IMR-90 (cell line): ENCODE results near the gene CENPX. TPM values are rescaled to one million over a fixed set of nuclear protein-coding genes. Genes with fewer than 3 reads are reported as not detected.

ENCODE experiments used
- ATAC-seq: fragments of 200-7000 bp; cut with Tn5 transposase; 2 replicates; pipeline ENCODE4 v1.9.1; 2020; ENCODE audit warnings: low read depth, mild to moderate bottlenecking, moderate library complexity
- BruUV-seq: library from RNA; stranded (reverse); fragments of 400-500 nt; replicated peaks from 2 replicates; lab custom pipeline; 2021; lab: Mats Ljungman, UMichigan
- CTCF ChIA-PET: fragments of 300-600 bp; formaldehyde crosslinking; extraction: SDS; loops from one replicate; lab custom pipeline; 2021; ENCODE audit warnings: antibody characterized with exemption; lab: Yijun Ruan, JAX
- POLR2A ChIA-PET: fragments of 300-600 bp; sonication (Branson Sonifier 250); formaldehyde crosslinking; loops from one replicate; lab custom pipeline; 2022; ENCODE audit warnings: antibody characterized with exemption; ENCODE audit not compliant: unreplicated experiment; lab: Charles Lee
- DNase-seq: peaks from one replicate; pipeline ENCODE4 v3.0.0; 2013
- H2AFZ ChIP-seq: replicated peaks from 2 replicates; pipeline ENCODE3; 2013; ENCODE audit warnings: low read length, mild to moderate bottlenecking; ENCODE audit not compliant: poor library complexity
- H2AK5ac ChIP-seq: 2 replicates; pipeline ENCODE4 v1.6.1; 2013; ENCODE audit warnings: low read depth, low read length, inconsistent platforms
- H2AK9ac ChIP-seq: replicated peaks from 2 replicates; pipeline ENCODE3; 2013; ENCODE audit warnings: mild to moderate bottlenecking, low read depth, low read length, moderate library complexity; ENCODE audit not compliant: poor library complexity
- H2BK120ac ChIP-seq: 2 replicates; pipeline ENCODE4 v1.6.1; 2013; ENCODE audit warnings: low read depth, low read length, inconsistent platforms
- H2BK15ac ChIP-seq: 3 replicates; pipeline ENCODE4 v1.6.1; 2013; ENCODE audit warnings: low read depth, low read length, inconsistent platforms
- H2BK20ac ChIP-seq: 2 replicates; pipeline ENCODE4 v1.6.1; 2013; ENCODE audit warnings: low read depth, mild to moderate bottlenecking, inconsistent platforms, low read length, moderate library complexity
- H2BK5ac ChIP-seq: 2 replicates; pipeline ENCODE4 v1.6.1; 2013; ENCODE audit warnings: mild to moderate bottlenecking, low read depth, low read length, inconsistent platforms; ENCODE audit not compliant: poor library complexity, severe bottlenecking
- H3K14ac ChIP-seq: replicated peaks from 2 replicates; pipeline ENCODE4 v1.6.1; 2013; ENCODE audit warnings: low read depth, low read length, inconsistent platforms
- H3K18ac ChIP-seq: 2 replicates; pipeline ENCODE4 v1.6.1; 2013; ENCODE audit warnings: low read depth, low read length, control low read depth
- H3K23ac ChIP-seq: 2 replicates; pipeline ENCODE4 v1.6.1; 2013; ENCODE audit warnings: low read depth, low read length, inconsistent platforms
- H3K27ac ChIP-seq: 2 replicates; pipeline ENCODE4 v1.5.1; 2013; ENCODE audit warnings: mild to moderate bottlenecking, control low read depth, low read length; ENCODE audit not compliant: insufficient read depth
- H3K27me3 ChIP-seq: 2 replicates; pipeline ENCODE4 v1.6.1; 2013; ENCODE audit warnings: low read length; ENCODE audit not compliant: control insufficient read depth, insufficient read depth
- H3K36me3 ChIP-seq: 2 replicates; pipeline ENCODE4 v1.6.1; 2013; ENCODE audit warnings: low read length, mixed read lengths; ENCODE audit not compliant: control insufficient read depth, insufficient read depth
- H3K4ac ChIP-seq: 2 replicates; pipeline ENCODE4 v1.6.1; 2013; ENCODE audit warnings: low read depth, low read length, inconsistent platforms
- H3K4me1 ChIP-seq: 2 replicates; pipeline ENCODE4 v1.6.1; 2013; ENCODE audit warnings: low read length, mixed read lengths; ENCODE audit not compliant: control insufficient read depth, insufficient read depth
- H3K4me2 ChIP-seq: 2 replicates; pipeline ENCODE4 v1.6.1; 2013; ENCODE audit warnings: low read depth, mild to moderate bottlenecking, control low read depth, low read length, moderate library complexity
- H3K4me3 ChIP-seq: 2 replicates; pipeline ENCODE4 v1.5.1; 2013; ENCODE audit warnings: low read depth, mild to moderate bottlenecking, control low read depth, low read length, moderate library complexity; ENCODE audit not compliant: insufficient read depth
- H3K56ac ChIP-seq: 2 replicates; pipeline ENCODE4 v1.6.1; 2013; ENCODE audit warnings: low read length, inconsistent platforms; ENCODE audit not compliant: insufficient read depth; ENCODE audit errors: extremely low read depth
- H3K79me1 ChIP-seq, 2 experiments: 2 replicates each; pipeline ENCODE4 v1.6.1; 2013; ENCODE audit warnings: low read length in 2 of 2, inconsistent platforms in 1 of 2, low read depth in 1 of 2
- H3K9ac ChIP-seq: 2 replicates; pipeline ENCODE4 v1.6.1; 2013; ENCODE audit warnings: low read depth, low read length, control low read depth
- H3K9me1 ChIP-seq: 2 replicates; pipeline ENCODE4 v1.6.1; 2013; ENCODE audit warnings: low read length, inconsistent platforms; ENCODE audit not compliant: insufficient read depth
- H3K9me3 ChIP-seq: 2 replicates; pipeline ENCODE4 v1.6.1; 2013; ENCODE audit warnings: low read length; ENCODE audit not compliant: control insufficient read depth, insufficient read depth
- H4K20me1 ChIP-seq: 2 replicates; pipeline ENCODE4 v1.6.1; 2013; ENCODE audit warnings: low read length, inconsistent platforms; ENCODE audit not compliant: insufficient read depth
- H4K5ac ChIP-seq: 2 replicates; pipeline ENCODE4 v1.6.1; 2013; ENCODE audit warnings: mild to moderate bottlenecking, low read depth, low read length, control low read depth
- H4K8ac ChIP-seq, 2 experiments: 2 replicates each; pipeline ENCODE4 v1.6.1; 2013; ENCODE audit warnings: low read depth in 2 of 2, low read length in 2 of 2, control low read depth in 1 of 2, inconsistent platforms in 1 of 2
- H4K91ac ChIP-seq: 2 replicates; pipeline ENCODE4 v1.6.1; 2013; ENCODE audit warnings: low read depth, low read length, inconsistent platforms; ENCODE audit not compliant: insufficient read depth
- BHLHE40 ChIP-seq: fragments of 150-350 bp; IDR thresholded peaks from 2 replicates; pipeline ENCODE4 v1.6.1; 2016; ENCODE audit warnings: mild to moderate bottlenecking, low read depth, low read length
- CEBPB ChIP-seq: IDR thresholded peaks from 2 replicates; pipeline ENCODE4 v1.6.1; 2012; ENCODE audit warnings: low read depth, low read length, improper control_type of control experiment
- CHD1 ChIP-seq: IDR thresholded peaks from 2 replicates; pipeline ENCODE4 v1.6.1; 2012; ENCODE audit warnings: low read depth, low read length, improper control_type of control experiment
- CTCF ChIP-seq: conservative IDR thresholded peaks from 2 replicates; pipeline ENCODE4 v1.5.1; 2012; ENCODE audit warnings: mild to moderate bottlenecking, low read depth, low read length, improper control_type of control experiment
- ELK1 ChIP-seq: fragments of 150-350 bp; IDR thresholded peaks from 2 replicates; pipeline ENCODE4 v1.6.1; 2016; ENCODE audit warnings: low read depth, mild to moderate bottlenecking, low read length, moderate library complexity, borderline replicate concordance
- FOS ChIP-seq: fragments of 150-350 bp; IDR thresholded peaks from 2 replicates; pipeline ENCODE4 v1.6.1; 2016; ENCODE audit warnings: low read depth, low read length
- MAFK ChIP-seq: IDR thresholded peaks from 2 replicates; pipeline ENCODE4 v1.6.1; 2012; ENCODE audit warnings: low read depth, low read length, improper control_type of control experiment
- MAZ ChIP-seq: IDR thresholded peaks from 2 replicates; pipeline ENCODE4 v1.6.1; 2012; ENCODE audit warnings: low read depth, mild to moderate bottlenecking, low read length, improper control_type of control experiment, moderate library complexity, borderline replicate concordance
- MXI1 ChIP-seq: IDR thresholded peaks from 2 replicates; pipeline ENCODE4 v1.6.1; 2012; ENCODE audit warnings: low read depth, mild to moderate bottlenecking, low read length, moderate library complexity, borderline replicate concordance
- NFE2L2 ChIP-seq: fragments of 150-350 bp; IDR thresholded peaks from 2 replicates; pipeline ENCODE4 v1.6.1; 2016; ENCODE audit warnings: low read depth, mild to moderate bottlenecking, low read length
- POLR2A ChIP-seq: IDR thresholded peaks from 2 replicates; pipeline ENCODE4 v1.6.1; 2012; ENCODE audit warnings: mild to moderate bottlenecking, low read depth, low read length
- RAD21 ChIP-seq: IDR thresholded peaks from 2 replicates; pipeline ENCODE4 v1.6.1; 2012; ENCODE audit warnings: low read length, improper control_type of control experiment
- RCOR1 ChIP-seq: IDR thresholded peaks from 2 replicates; pipeline ENCODE4 v1.6.1; 2012; ENCODE audit warnings: mild to moderate bottlenecking, low read length, improper control_type of control experiment; ENCODE audit not compliant: insufficient replicate concordance
- RFX5 ChIP-seq: IDR thresholded peaks from 2 replicates; pipeline ENCODE4 v1.8.0; 2012; ENCODE audit warnings: low read depth, mild to moderate bottlenecking, low read length, moderate library complexity
- SMC3 ChIP-seq: fragments of 150-350 bp; IDR thresholded peaks from 2 replicates; pipeline ENCODE4 v1.6.1; 2016; ENCODE audit warnings: low read depth, mild to moderate bottlenecking, antibody characterized with exemption, low read length, moderate library complexity
- WGBS, 2 experiments: methylation state at CpG; one replicate each; pipeline versions ENCODE4 v1.1.5 to v1.1.7; 2013; ENCODE audit warnings: missing lambda C conversion rate in 2 of 2; ENCODE audit not compliant: insufficient read length in 1 of 2; ENCODE audit errors: extremely low coverage in 2 of 2; 5-methylcytosine and 5-hydroxymethylcytosine counted together
- dilution Hi-C: fragments of 300-500 bp; cut with HindIII; formaldehyde crosslinking; loops from one replicate; pipeline ENCODE4 v1.14.3; 2018; ENCODE audit warnings: low sequenced_read_pairs; ENCODE audit not compliant: unreplicated experiment
- in situ Hi-C: fragments of 300-500 bp; cut with MboI; formaldehyde crosslinking; loops from 3 replicates; pipeline ENCODE4 v1.14.3; 2019; ENCODE audit warnings: low sequenced_read_pairs, inconsistent platforms, mixed read lengths
- intact Hi-C: fragments of 100-400 bp; cut with micrococcal nuclease; formaldehyde crosslinking; loops from 2 replicates; pipeline ENCODE4 v1.10.0; 2022
- polyA plus RNA-seq, 3 experiments: library from polyadenylated mRNA; depleted of rRNA; stranded (reverse); fragments of >200 nt; gene quantifications; 2 replicates each; pipeline ENCODE4 v1.2.3, GENCODE V29; 2012; ENCODE audit warnings: low replicate concordance in 1 of 3
- total RNA-seq: library from RNA; depleted of rRNA; stranded (reverse); fragments of >200 nt; gene quantifications from 2 replicates; pipeline ENCODE4 v1.2.3, GENCODE V29; 2012
- TF ChIP-seq, protein P1 (sequence below): fragments of 150-350 bp; IDR thresholded peaks from 2 replicates; pipeline ENCODE4 v1.6.1; 2017; ENCODE audit warnings: mild to moderate bottlenecking, antibody characterized with exemption, low read length, low read depth

CENPX gene
- total and polyA plus RNA-seq, 2 of the 4 experiments (the other 2 are of a cell fraction) = 44.8 to 86.8 TPM

DNA sequence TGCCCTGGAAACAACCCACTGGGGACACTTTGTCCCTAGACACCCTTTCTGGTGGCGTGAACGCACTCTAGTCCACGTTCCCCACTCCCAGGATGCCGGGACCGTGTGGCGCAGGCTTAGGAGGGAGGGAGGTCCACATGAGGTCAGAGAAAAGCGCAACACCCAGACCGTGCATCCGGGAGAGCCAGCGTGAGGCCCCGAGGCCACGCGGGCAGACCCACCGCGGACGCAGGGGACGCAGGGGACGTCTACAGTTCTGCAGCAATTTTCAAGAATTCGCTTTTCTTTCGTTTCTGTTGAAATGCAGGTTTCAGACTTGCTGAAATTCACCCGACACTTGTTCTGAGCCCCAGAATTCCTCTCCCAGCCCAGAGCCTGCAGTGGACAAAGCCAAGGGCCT lies 24.2 kb upstream of the CENPX start:
- Histone ChIP-seq H3K14ac (no peak overlapping the region), H3K79me1 (peaks cover 10 to 15% of the 10 kb centered on the region in 2 experiments), H3K9me1 (peaks cover 14% of the 10 kb centered on the region), H3K4me2 (no peak overlapping the region), H2AK5ac (no peak overlapping the region), H2AFZ (no peak overlapping the region), H3K4me1 (peaks cover 10% of the 10 kb centered on the region), H3K56ac (no peak overlapping the region), H3K23ac (no peak overlapping the region), H2BK15ac (no peak overlapping the region), H3K9me3 (no peaks in the 10 kb centered on the region), H3K9ac (no peak overlapping the region), H2BK20ac (no peak overlapping the region), H3K27ac (no peak overlapping the region), H2BK5ac (no peak overlapping the region), H3K27me3 (no peaks in the 10 kb centered on the region), H4K20me1 (peaks cover 3% of the 10 kb centered on the region), H4K91ac (no peak overlapping the region), H3K4me3 (no peak overlapping the region), H3K18ac (no peak overlapping the region), H3K36me3 (peaks cover 30% of the 10 kb centered on the region), H2AK9ac (no peak overlapping the region), H4K5ac (no peak overlapping the region), H2BK120ac (no peak overlapping the region), H4K8ac (no peak overlapping the region), H3K4ac (no peak overlapping the region)
- intact Hi-C loops (no loop called here), in situ Hi-C loops (no loop called here), dilution Hi-C loops (no loop called here)
- no peak for DNase-seq
- CTCF ChIA-PET = no interaction called here
- POLR2A ChIA-PET = no interaction called here
- no TSS peak for BruUV-seq
- TF ChIP-seq RFX5 (no peak), SMC3 (no peak), FOS (no peak), ELK1 (no peak), CHD1 (no peak), POLR2A (no peak), NFE2L2 (no peak), CTCF (no peak), MAFK (no peak), RCOR1 (no peak), MAZ (no peak), RAD21 (no peak), BHLHE40 (no peak), MXI1 (no peak), CEBPB (no peak)
- TF ChIP-seq, protein P1, sequence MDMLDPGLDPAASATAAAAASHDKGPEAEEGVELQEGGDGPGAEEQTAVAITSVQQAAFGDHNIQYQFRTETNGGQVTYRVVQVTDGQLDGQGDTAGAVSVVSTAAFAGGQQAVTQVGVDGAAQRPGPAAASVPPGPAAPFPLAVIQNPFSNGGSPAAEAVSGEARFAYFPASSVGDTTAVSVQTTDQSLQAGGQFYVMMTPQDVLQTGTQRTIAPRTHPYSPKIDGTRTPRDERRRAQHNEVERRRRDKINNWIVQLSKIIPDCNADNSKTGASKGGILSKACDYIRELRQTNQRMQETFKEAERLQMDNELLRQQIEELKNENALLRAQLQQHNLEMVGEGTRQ = no peak
- WGBS, 2 experiments = 100% methylated on average over 4 of the region's 21 CpGs; no CpG with 5 or more reads in 1 of the 2 experiments
- ATAC-seq = no peak
